HEK293 (cell line): ENCODE measurements around the gene TREH.

Source experiments
- CTCF ChIA-PET: fragments of 350-600 bp; formaldehyde crosslinking; extraction: SDS; loops from one replicate; lab custom pipeline; 2021; ENCODE audit warnings: antibody characterized with exemption; lab: Yijun Ruan, JAX
- POLR2A ChIA-PET: fragments of 300-600 bp; formaldehyde crosslinking; extraction: SDS; loops from one replicate; lab custom pipeline; 2020; ENCODE audit warnings: antibody characterized with exemption, inconsistent platforms; lab: Yijun Ruan, JAX
- H3K27ac ChIP-seq: fragments of 200-500 bp; sonication (Bioruptor generic); 2 replicates; pipeline ENCODE4 v1.5.1; 2014; ENCODE audit warnings: low read depth, low read length, control low read depth, inconsistent platforms; ENCODE audit errors: extremely low read depth
- H3K36me3 ChIP-seq, 2 experiments: fragments of 200-500 bp in 1 of 2; sonication (Bioruptor generic) in 1 of 2; 1 replicate in 1 of 2; 2 replicates in 1 of 2; pipeline ENCODE4 v1.5.1; 2014 to 2017; ENCODE audit warnings: inconsistent platforms in 2 of 2, low read length in 2 of 2; ENCODE audit not compliant: control insufficient read depth in 2 of 2, insufficient read depth in 1 of 2
- H3K4me1 ChIP-seq: fragments of 200-500 bp; sonication (Bioruptor generic); 2 replicates; pipeline ENCODE4 v1.5.1; 2014; ENCODE audit warnings: mild to moderate bottlenecking, low read length, inconsistent platforms; ENCODE audit not compliant: control insufficient read depth, insufficient read depth
- H3K4me3 ChIP-seq: 2 replicates; pipeline ENCODE4 v1.5.1; 2011; ENCODE audit warnings: low read depth, mild to moderate bottlenecking, control low read depth, low read length, moderate library complexity
- H3K9me3 ChIP-seq: fragments of 200-500 bp; sonication (Bioruptor generic); 2 replicates; pipeline ENCODE4 v1.5.1; 2014; ENCODE audit warnings: low read depth, low read length, inconsistent platforms; ENCODE audit not compliant: control insufficient read depth, insufficient read depth
- RBAK ChIP-seq: fragments of 450-650 bp; formaldehyde crosslinking; IDR thresholded peaks from 2 replicates; pipeline ENCODE4 v1.5.1; 2016; ENCODE audit warnings: missing biosample characterization, missing genetic modification characterization
- SETDB1 ChIP-seq: IDR thresholded peaks from one replicate; pipeline ENCODE4 v1.6.1; 2017; ENCODE audit warnings: mild to moderate bottlenecking, low read length, moderate library complexity, mixed read lengths; ENCODE audit not compliant: insufficient read length
- SP3 ChIP-seq: fragments of 450-650 bp; formaldehyde crosslinking; IDR thresholded peaks from 2 replicates; pipeline ENCODE4 v1.5.1; 2016; ENCODE audit warnings: missing biosample characterization, missing genetic modification characterization
- TSHZ1 ChIP-seq: fragments of 450-650 bp; formaldehyde crosslinking; IDR thresholded peaks from 2 replicates; pipeline ENCODE4 v1.5.1; 2016; ENCODE audit warnings: missing biosample characterization, missing genetic modification characterization, borderline replicate concordance
- ZBTB48 ChIP-seq: fragments of 450-650 bp; formaldehyde crosslinking; IDR thresholded peaks from 2 replicates; pipeline ENCODE4 v1.5.1; 2016; ENCODE audit warnings: missing biosample characterization, missing genetic modification characterization
- ZNF155 ChIP-seq: fragments of 450-650 bp; formaldehyde crosslinking; IDR thresholded peaks from 2 replicates; pipeline ENCODE4 v1.5.1; 2016; ENCODE audit warnings: missing biosample characterization, missing genetic modification characterization
- ZNF184 ChIP-seq: fragments of 450-650 bp; IDR thresholded peaks from 2 replicates; pipeline ENCODE4 v1.5.1; 2018; ENCODE audit warnings: missing biosample characterization, mild to moderate bottlenecking, missing genetic modification characterization
- ZNF214 ChIP-seq: fragments of 450-650 bp; formaldehyde crosslinking; IDR thresholded peaks from 2 replicates; pipeline ENCODE4 v1.5.1; 2017; ENCODE audit warnings: missing biosample characterization, mild to moderate bottlenecking, missing genetic modification characterization, borderline replicate concordance
- ZNF23 ChIP-seq: fragments of 450-650 bp; formaldehyde crosslinking; IDR thresholded peaks from 2 replicates; pipeline ENCODE4 v1.5.1; 2016; ENCODE audit warnings: missing biosample characterization, missing genetic modification characterization, borderline replicate concordance
- ZNF292 ChIP-seq: fragments of 450-650 bp; formaldehyde crosslinking; IDR thresholded peaks from 2 replicates; pipeline ENCODE4 v1.5.1; 2016; ENCODE audit warnings: low read depth, missing biosample characterization, missing genetic modification characterization, borderline replicate concordance
- ZNF398 ChIP-seq: fragments of 450-650 bp; formaldehyde crosslinking; IDR thresholded peaks from 2 replicates; pipeline ENCODE4 v1.5.1; 2017; ENCODE audit warnings: missing biosample characterization, missing genetic modification characterization
- ZNF501 ChIP-seq: fragments of 450-650 bp; formaldehyde crosslinking; IDR thresholded peaks from 2 replicates; pipeline ENCODE4 v1.5.1; 2016; ENCODE audit warnings: missing biosample characterization, missing genetic modification characterization
- ZNF510 ChIP-seq: fragments of 450-650 bp; formaldehyde crosslinking; IDR thresholded peaks from 2 replicates; pipeline ENCODE4 v1.5.1; 2018; ENCODE audit warnings: mild to moderate bottlenecking, missing genetic modification characterization, missing biosample characterization; ENCODE audit not compliant: insufficient replicate concordance
- ZNF610 ChIP-seq: fragments of 450-650 bp; formaldehyde crosslinking; IDR thresholded peaks from 2 replicates; pipeline ENCODE4 v1.5.1; 2016; ENCODE audit warnings: missing biosample characterization, missing genetic modification characterization, borderline replicate concordance
- ZNF639 ChIP-seq: fragments of 450-650 bp; formaldehyde crosslinking; IDR thresholded peaks from 2 replicates; pipeline ENCODE4 v1.5.1; 2016; ENCODE audit warnings: missing biosample characterization, missing genetic modification characterization

The TREH gene

GRCh38 chr11:118671254-118671653, 8.2 kb downstream of the TREH start:
- H3K27ac ChIP-seq, result no peak overlapping the region
- TF ChIP-seq ZNF155 (no peak), SETDB1 (peak; percentile 14), ZNF510 (tag by site-specific recombination) (no peak)
- H3K4me1 ChIP-seq, result no peaks in the 10 kb centered on the region
- POLR2A ChIA-PET, result no interaction called here
- no peaks in the 10 kb centered on the region for H3K9me3 ChIP-seq
- CTCF ChIA-PET, result interaction anchor here (0.6 to 1.4 kb wide), 5 partner anchors 9 to 526 kb away, joined by 3 to 6 read pairs (median 4); no protein-coding TSS in a partner anchor
- no peak overlapping the region for H3K4me3 ChIP-seq
- no peaks in the 10 kb centered on the region for H3K36me3 ChIP-seq

GRCh38 chr11:118670063-118670462, 9.4 kb downstream of the TREH start:
- no peaks in the 10 kb centered on the region for H3K9me3 ChIP-seq
- ChIA-PET POLR2A (interaction anchor here (0.6 kb wide), 1 partner anchor 94 kb away, joined by 7 read pairs; no protein-coding TSS in a partner anchor), CTCF (interaction anchor here (1.1 kb wide), 1 partner anchor 12 kb away, joined by 5 read pairs; no protein-coding TSS in a partner anchor)
- H3K4me1 ChIP-seq, result no peaks in the 10 kb centered on the region
- no peak overlapping the region for H3K4me3 ChIP-seq
- no peaks in the 10 kb centered on the region for H3K36me3 ChIP-seq
- no peak overlapping the region for H3K27ac ChIP-seq
- TF ChIP-seq SP3 (tag by site-specific recombination) (no peak), ZNF501 (tag by site-specific recombination) (no peak), ZNF23 (tag by site-specific recombination) (no peak)

- H3K36me3 ChIP-seq, result no peaks in the 10 kb centered on the region
- CTCF ChIA-PET, result interaction anchor here (0.6 to 0.7 kb wide), 2 partner anchors 26 to 72 kb away, joined by 3 read pairs; no protein-coding TSS in a partner anchor
- H3K27ac ChIP-seq, result no peak overlapping the region
- no peak overlapping the region for H3K4me3 ChIP-seq
- H3K4me1 ChIP-seq, result no peaks in the 10 kb centered on the region
- POLR2A ChIA-PET, result no interaction called here
- no peaks in the 10 kb centered on the region for H3K9me3 ChIP-seq
- TF ChIP-seq RBAK (tag by site-specific recombination) (no peak), ZNF639 (no peak), ZNF610 (tag by site-specific recombination) (no peak), ZNF292 (no peak), ZNF184 (tag by site-specific recombination) (no peak), TSHZ1 (tag by site-specific recombination) (no peak), ZBTB48 (tag by site-specific recombination) (no peak), ZNF23 (tag by site-specific recombination) (no peak), ZNF398 (tag by site-specific recombination) (no peak), ZNF214 (tag by site-specific recombination) (no peak)
Observed at GRCh38 chr11:118666371-118666770, 13.1 kb downstream of the TREH start.
